Measurements from ENCODE around the gene DUSP14. TPM values are rescaled to one million over a fixed set of nuclear protein-coding genes. Genes with fewer than 3 reads are reported as not detected.

DUSP14 gene
- total RNA-seq, 4 donors from 2014 or later = 76.5 to 133 (median 115) TPM

DNA sequence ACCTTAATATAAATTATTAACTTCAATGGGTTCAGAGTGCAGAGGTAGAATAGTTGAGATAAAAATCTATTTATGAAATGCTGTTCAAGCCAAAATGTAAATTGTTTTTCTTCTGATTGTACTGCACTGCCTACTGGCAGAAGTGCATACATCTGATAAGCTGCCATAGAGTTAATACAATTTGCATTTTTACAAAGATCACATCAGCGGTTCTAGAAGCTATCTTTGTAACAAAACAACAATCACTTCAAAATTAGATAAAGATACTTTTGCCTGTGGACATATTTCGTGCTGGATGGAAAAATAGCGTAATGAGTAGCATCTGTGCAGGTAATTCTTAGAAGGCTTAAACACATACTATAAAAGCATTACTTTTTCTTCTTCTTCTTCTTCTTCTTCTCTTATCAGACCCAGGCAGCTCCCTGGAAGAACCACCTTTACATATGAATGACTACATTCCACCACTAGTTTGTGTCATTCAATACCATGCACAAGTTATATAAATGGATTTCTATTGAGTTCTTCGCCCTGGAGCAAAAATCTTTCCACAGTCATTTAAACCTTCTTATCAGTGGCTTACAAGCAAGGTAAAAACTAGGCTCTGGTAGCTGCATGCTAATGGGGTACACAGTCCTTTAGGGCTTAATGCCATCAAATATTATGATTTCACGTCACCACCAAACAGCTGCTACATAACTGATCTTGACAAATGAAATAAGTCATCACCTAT, 72.5 kb downstream of the DUSP14 start:
- H3K4me3 ChIP-seq (ENCODE audit: low read depth, poor library complexity, severe bottlenecking) = no peak overlapping the region
- no peak for DNase-seq (ENCODE audit: low spot score in 2 of 2)
- WGBS, 2 donors = 60 to 65% methylated on average over 5 of the region's 5 CpGs
- TF ChIP-seq, protein P1, sequence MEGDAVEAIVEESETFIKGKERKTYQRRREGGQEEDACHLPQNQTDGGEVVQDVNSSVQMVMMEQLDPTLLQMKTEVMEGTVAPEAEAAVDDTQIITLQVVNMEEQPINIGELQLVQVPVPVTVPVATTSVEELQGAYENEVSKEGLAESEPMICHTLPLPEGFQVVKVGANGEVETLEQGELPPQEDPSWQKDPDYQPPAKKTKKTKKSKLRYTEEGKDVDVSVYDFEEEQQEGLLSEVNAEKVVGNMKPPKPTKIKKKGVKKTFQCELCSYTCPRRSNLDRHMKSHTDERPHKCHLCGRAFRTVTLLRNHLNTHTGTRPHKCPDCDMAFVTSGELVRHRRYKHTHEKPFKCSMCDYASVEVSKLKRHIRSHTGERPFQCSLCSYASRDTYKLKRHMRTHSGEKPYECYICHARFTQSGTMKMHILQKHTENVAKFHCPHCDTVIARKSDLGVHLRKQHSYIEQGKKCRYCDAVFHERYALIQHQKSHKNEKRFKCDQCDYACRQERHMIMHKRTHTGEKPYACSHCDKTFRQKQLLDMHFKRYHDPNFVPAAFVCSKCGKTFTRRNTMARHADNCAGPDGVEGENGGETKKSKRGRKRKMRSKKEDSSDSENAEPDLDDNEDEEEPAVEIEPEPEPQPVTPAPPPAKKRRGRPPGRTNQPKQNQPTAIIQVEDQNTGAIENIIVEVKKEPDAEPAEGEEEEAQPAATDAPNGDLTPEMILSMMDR (IDR thresholded peaks at IDR 0.05) = no peak
- no peak for TF ChIP-seq POLR2A (IDR thresholded peaks at IDR 0.05)
- intact Hi-C loops (cut with DNase I; ENCODE audit: low total_unique reads) = no loop called here

Other genes starting within 250 kb of the DUSP14 start
- not detected for gene C17orf78, start 113.9 kb upstream of the DUSP14 start, total RNA-seq
- 10 to 100 TPM; 24.2 to 35.7 (median 31.0) TPM for gene ACACA, start 83.1 kb upstream of the DUSP14 start, total RNA-seq
- 10 to 100 TPM; 10.2 to 17.4 (median 14.4) TPM for gene TADA2A, start 83.0 kb upstream of the DUSP14 start, total RNA-seq
- 10 to 100 TPM; 23.3 to 40.7 (median 24.5) TPM for gene SYNRG, start 119.5 kb downstream of the DUSP14 start, total RNA-seq
- 10 to 100 TPM; 18.1 to 20.4 (median 19.4) TPM for gene DDX52, start 153.6 kb downstream of the DUSP14 start, total RNA-seq